GM11168 (cell line): ENCODE measurements around the gene CTPS1.

ENCODE experiments used
- in situ Hi-C: fragments of 300-500 bp; cut with MboI; formaldehyde crosslinking; loops from one replicate; pipeline ENCODE4 v1.12.0; 2022; ENCODE audit warnings: low sequenced_read_pairs; ENCODE audit not compliant: unreplicated experiment

CTPS1 gene

GRCh38 chr1:40979241-40980067, at the start of gene CTPS1:
Gene CTPS1, plus strand, starts transcription at chr1:40979696. Its CDS starts 3,595 bp downstream, at chr1:40983291.
- in situ Hi-C loops, result no loop called here

- in situ Hi-C loops, result no loop called here
Observed at GRCh38 chr1:40930174-40930964, 49.1 kb upstream of the CTPS1 start.

GRCh38 chr1:40931601-40932000, 47.9 kb upstream of the CTPS1 start:
- in situ Hi-C loops, result no loop called here

- in situ Hi-C loops, result no loop called here
Observed at GRCh38 chr1:40932006-40932405, 47.5 kb upstream of the CTPS1 start.

GRCh38 chr1:40936931-40937339, 42.6 kb upstream of the CTPS1 start:
- in situ Hi-C loops, result no loop called here

GRCh38 chr1:40938393-40938792, 41.1 kb upstream of the CTPS1 start:
- in situ Hi-C loops, result no loop called here

- in situ Hi-C loops, result no loop called here
Observed at GRCh38 chr1:40939320-40940059, 40.0 kb upstream of the CTPS1 start.

GRCh38 chr1:40944326-40944725, 35.2 kb upstream of the CTPS1 start:
- in situ Hi-C loops, result no loop called here

GRCh38 chr1:40944841-40945430, 34.6 kb upstream of the CTPS1 start:
- in situ Hi-C loops, result no loop called here

- in situ Hi-C loops, result no loop called here
Observed at GRCh38 chr1:40945491-40945973, 34.0 kb upstream of the CTPS1 start.

- in situ Hi-C loops, result no loop called here
Observed at GRCh38 chr1:40948741-40949443, 30.6 kb upstream of the CTPS1 start.

- in situ Hi-C loops, result no loop called here
Observed at GRCh38 chr1:40949563-40949962, 29.9 kb upstream of the CTPS1 start.

GRCh38 chr1:40951943-40952743, 27.4 kb upstream of the CTPS1 start:
- in situ Hi-C loops, result no loop called here

GRCh38 chr1:40952744-40953315, 26.7 kb upstream of the CTPS1 start:
- in situ Hi-C loops, result no loop called here

GRCh38 chr1:40954626-40955025, 24.9 kb upstream of the CTPS1 start:
- in situ Hi-C loops, result no loop called here

- in situ Hi-C loops, result no loop called here
Observed at GRCh38 chr1:40955266-40955665, 24.2 kb upstream of the CTPS1 start.

GRCh38 chr1:40956407-40956806, 23.1 kb upstream of the CTPS1 start:
- in situ Hi-C loops, result no loop called here

GRCh38 chr1:40958210-40958609, 21.3 kb upstream of the CTPS1 start:
- in situ Hi-C loops, result no loop called here
